DND-41 (cell line): ENCODE measurements around the gene KPNA3.

Experiments used
- EZH2 ChIP-seq: IDR thresholded peaks from 3 replicates; pipeline ENCODE4 v1.6.1; 2012; ENCODE audit warnings: borderline replicate concordance, low read depth, mild to moderate bottlenecking, moderate library complexity, low read length, inconsistent platforms; ENCODE audit not compliant: severe bottlenecking
- TF ChIP-seq, protein P1 (sequence below): IDR thresholded peaks from 2 replicates; pipeline ENCODE4 v1.5.1; 2012; ENCODE audit warnings: borderline replicate concordance, low read length, moderate library complexity, mild to moderate bottlenecking; ENCODE audit not compliant: poor library complexity, severe bottlenecking; ENCODE audit errors: extremely low read depth

DNA sequence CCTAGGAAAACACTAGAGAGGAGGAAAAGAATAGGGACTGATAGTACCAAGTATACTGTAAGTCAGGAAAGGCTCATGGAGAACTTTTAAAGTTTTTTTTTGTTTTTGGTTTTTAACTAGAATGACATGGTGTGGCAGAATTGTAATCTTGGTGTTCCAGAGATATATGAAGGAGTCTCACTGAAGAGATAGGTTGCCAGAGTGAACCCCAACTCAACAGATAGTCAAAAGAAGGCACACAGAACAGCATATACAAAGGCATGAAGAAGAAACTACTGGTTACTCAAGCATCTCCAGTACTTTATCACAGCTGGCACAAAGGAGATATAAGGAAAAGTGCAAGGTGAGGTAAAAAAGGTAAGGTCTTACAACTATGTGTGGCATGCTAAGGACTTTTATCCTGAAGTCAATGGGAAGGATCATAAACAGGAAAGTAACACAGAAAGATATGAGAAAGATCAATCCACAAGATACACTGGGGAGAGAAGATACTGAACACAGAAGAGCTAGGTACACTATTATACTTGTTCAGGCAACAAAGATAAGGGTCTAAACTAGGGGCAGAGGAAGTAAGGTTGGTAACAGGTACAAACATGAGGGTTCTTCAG, 6.0 kb downstream of the KPNA3 start:
- TF ChIP-seq, protein P1, sequence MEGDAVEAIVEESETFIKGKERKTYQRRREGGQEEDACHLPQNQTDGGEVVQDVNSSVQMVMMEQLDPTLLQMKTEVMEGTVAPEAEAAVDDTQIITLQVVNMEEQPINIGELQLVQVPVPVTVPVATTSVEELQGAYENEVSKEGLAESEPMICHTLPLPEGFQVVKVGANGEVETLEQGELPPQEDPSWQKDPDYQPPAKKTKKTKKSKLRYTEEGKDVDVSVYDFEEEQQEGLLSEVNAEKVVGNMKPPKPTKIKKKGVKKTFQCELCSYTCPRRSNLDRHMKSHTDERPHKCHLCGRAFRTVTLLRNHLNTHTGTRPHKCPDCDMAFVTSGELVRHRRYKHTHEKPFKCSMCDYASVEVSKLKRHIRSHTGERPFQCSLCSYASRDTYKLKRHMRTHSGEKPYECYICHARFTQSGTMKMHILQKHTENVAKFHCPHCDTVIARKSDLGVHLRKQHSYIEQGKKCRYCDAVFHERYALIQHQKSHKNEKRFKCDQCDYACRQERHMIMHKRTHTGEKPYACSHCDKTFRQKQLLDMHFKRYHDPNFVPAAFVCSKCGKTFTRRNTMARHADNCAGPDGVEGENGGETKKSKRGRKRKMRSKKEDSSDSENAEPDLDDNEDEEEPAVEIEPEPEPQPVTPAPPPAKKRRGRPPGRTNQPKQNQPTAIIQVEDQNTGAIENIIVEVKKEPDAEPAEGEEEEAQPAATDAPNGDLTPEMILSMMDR: no peak
- TF ChIP-seq EZH2: no peak
